DND-41 (cell line): Measurements from ENCODE around the gene SMIM35.
"Not testable (repeated sequence)": the region's sequence is repeated elsewhere in the genome, so short reads cannot be mapped to it uniquely, and the experiment has no call there.

Experiments
- EZH2 ChIP-seq: IDR thresholded peaks from 3 replicates; pipeline ENCODE4 v1.6.1; 2012; ENCODE audit warnings: borderline replicate concordance, low read depth, mild to moderate bottlenecking, moderate library complexity, low read length, inconsistent platforms; ENCODE audit not compliant: severe bottlenecking
- TF ChIP-seq, protein P1 (sequence below): IDR thresholded peaks from 2 replicates; pipeline ENCODE4 v1.5.1; 2012; ENCODE audit warnings: borderline replicate concordance, low read length, moderate library complexity, mild to moderate bottlenecking; ENCODE audit not compliant: poor library complexity, severe bottlenecking; ENCODE audit errors: extremely low read depth

DNA sequence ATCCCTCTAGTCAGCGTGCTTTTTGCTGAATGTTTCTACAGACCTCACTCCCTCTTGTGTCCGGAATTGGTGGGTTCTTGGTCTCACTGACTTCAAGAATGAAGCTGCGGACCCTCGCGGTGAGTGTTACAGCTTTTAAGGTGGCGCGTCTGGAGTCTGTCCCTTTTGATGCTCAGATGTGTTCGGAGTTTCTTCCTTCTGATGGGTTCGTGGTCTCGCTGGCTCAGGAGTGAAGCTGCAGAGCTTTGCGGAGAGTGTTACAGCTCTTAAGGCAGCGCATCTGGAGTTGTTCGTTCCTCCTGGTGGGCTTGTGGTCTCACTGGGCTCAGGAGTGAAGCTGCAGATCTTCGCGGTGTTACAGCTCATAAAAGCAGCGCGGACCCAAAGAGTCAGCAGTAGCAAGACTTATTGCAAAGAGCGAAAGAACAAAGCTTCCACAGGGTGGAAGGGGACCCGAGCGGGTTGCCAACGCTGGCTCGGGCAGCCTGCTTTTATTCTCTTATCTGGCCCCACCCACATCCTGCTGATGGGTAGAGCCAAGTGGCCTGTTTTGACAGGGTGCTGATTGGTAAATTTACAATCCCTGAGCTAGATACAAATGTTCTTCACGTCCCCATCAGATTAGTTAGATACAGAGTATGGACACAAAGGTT, 109.0 kb downstream of the SMIM35 start:
- TF ChIP-seq, protein P1, sequence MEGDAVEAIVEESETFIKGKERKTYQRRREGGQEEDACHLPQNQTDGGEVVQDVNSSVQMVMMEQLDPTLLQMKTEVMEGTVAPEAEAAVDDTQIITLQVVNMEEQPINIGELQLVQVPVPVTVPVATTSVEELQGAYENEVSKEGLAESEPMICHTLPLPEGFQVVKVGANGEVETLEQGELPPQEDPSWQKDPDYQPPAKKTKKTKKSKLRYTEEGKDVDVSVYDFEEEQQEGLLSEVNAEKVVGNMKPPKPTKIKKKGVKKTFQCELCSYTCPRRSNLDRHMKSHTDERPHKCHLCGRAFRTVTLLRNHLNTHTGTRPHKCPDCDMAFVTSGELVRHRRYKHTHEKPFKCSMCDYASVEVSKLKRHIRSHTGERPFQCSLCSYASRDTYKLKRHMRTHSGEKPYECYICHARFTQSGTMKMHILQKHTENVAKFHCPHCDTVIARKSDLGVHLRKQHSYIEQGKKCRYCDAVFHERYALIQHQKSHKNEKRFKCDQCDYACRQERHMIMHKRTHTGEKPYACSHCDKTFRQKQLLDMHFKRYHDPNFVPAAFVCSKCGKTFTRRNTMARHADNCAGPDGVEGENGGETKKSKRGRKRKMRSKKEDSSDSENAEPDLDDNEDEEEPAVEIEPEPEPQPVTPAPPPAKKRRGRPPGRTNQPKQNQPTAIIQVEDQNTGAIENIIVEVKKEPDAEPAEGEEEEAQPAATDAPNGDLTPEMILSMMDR: not testable (repeated sequence)
- not testable (repeated sequence) for TF ChIP-seq EZH2
